ENCODE data around the gene KIRREL3. TPM values are rescaled to one million over a fixed set of nuclear protein-coding genes. Genes with fewer than 3 reads are reported as not detected.

The KIRREL3 gene
- polyA plus RNA-seq, 1 donor (not counting 4 experiments of a cell fraction or from before 2014, with no cell fraction given), result 0.04 TPM

DNA sequence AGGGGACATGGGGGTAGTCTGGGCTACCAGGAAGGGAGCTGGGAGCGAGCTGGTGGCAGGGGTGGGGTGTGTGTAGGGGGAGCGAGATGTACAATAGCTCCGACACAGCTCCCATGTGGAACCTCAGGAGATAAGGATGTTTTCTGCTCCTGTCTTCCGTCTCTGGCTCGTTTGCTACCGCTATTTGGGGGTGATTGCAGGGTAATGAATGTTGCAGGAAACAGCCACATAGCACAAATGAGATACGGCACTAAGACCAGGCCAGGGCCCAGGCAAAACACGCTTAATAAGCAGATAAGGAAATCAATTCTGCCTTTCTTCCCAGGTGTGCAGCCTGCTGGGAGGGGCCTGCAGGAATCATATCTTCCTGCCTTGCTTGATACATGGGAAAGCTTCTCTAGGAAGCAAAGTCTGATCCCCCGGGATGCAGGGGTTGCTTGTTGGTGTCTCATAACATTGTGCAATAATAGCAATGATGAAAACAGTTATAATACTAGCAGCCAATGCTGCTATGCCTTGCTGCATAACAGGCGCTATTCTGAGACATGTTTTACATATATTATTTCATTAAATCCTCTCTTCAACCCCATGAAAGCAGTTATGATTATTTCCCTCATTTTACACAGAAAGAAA, 486.4 kb downstream of the KIRREL3 start:
- DNase-seq (ENCODE audit: low read depth, low spot score) (no peak), FAIRE-seq (no peak)
- H3K27ac ChIP-seq (ENCODE audit: control insufficient read depth, insufficient read depth, low read length), result no peak overlapping the region
- H2AFZ ChIP-seq (ENCODE audit: control insufficient read depth, low read length), result no peak overlapping the region
- no peaks in the 10 kb centered on the region for H3K9me1 ChIP-seq (ENCODE audit: control insufficient read depth, extremely low read depth, insufficient read depth, low read length)
- dilution Hi-C loops (cut with MboI; ENCODE audit: extremely low pct_ligation_motif_present, low sequenced_read_pairs), result no loop called here
- no peak overlapping the region for H3K4me3 ChIP-seq (ENCODE audit: control insufficient read depth in 2 of 3, extremely low read depth in 1 of 3, insufficient read depth in 2 of 3, low read depth in 1 of 3, low read length in 3 of 3)
- H3K9ac ChIP-seq (ENCODE audit: control insufficient read depth, extremely low read depth, insufficient read depth, low read length), result no peak overlapping the region
- H3K4me2 ChIP-seq (ENCODE audit: control insufficient read depth, extremely low read depth, insufficient read depth, low read depth, low read length), result no peak overlapping the region
- H4K20me1 ChIP-seq (ENCODE audit: control insufficient read depth, extremely low read depth, insufficient read depth, low read length), result no peaks in the 10 kb centered on the region
- no peaks in the 10 kb centered on the region for H3K79me2 ChIP-seq (ENCODE audit: control insufficient read depth, insufficient read depth, low read length)
- H3K4me1 ChIP-seq (ENCODE audit: control insufficient read depth, extremely low read depth, insufficient read depth, low read length), result no peaks in the 10 kb centered on the region
- no peaks in the 10 kb centered on the region for H3K27me3 ChIP-seq (ENCODE audit: control insufficient read depth, extremely low read depth, insufficient read depth, low read length)
- no peaks in the 10 kb centered on the region for H3K36me3 ChIP-seq (ENCODE audit: control insufficient read depth in 2 of 2, extremely low read depth in 1 of 2, insufficient read depth in 2 of 2, low read length in 2 of 2)
- no peaks in the 10 kb centered on the region for H3K9me3 ChIP-seq (ENCODE audit: control insufficient read depth, low read depth, low read length)
- no peak for TF ChIP-seq CTCF (optimal IDR thresholded peaks at IDR 0.05 in 1 of 3, IDR thresholded peaks at IDR 0.05 in 1 of 3, conservative IDR thresholded peaks at IDR 0.05 in 1 of 3; ENCODE audit: extremely low read depth in 1 of 3, insufficient read depth in 2 of 3, low read length in 3 of 3)
- TF ChIP-seq EZH2 (IDR thresholded peaks at IDR 0.05; ENCODE audit: low read length), result no peak

DNA sequence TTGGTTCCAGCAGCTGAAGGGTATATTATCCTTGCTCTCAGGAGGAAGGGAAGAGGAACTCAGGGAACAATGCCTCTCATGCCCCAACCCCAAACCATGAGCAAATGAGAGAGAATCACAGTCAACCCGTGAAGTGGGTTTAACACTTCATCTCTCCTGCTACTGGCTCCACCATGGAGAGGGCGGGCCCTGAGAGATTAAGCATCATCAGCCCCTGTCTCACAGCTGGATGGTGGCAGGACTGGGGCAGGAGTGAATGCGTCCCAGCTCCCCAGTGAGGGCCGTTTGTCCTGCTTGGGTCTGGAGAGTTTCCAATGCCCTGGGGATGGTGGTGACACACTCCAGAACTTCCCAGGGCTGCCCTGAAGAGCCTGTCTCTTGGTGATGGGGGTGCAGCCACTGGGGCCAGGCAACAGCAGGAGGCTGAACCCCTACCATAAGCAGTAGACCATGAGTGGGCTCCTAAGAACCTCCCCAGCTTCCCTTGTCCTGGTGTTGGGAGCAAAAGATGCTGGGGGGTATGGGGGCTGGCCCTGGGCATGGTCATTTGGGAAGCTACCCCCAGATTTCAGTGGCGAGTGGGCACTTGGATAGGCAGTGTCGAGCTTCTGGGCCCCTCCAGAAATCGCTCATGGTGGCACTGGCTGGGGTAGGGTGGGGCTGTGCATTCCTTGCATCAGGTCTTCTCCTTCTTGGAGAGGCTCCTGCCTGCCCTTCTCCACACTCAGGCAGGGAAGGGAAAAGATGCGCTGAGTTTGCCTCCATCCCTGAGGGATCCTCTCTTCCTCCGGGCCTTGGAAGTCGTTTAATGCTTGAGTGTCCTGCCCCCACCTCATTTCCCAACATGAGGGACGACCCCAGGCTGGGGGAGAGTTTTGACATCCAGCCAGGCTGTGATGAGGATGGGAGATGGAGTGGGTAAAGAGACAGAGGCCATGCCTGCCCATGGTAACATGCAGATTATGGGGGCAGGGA, 487.5 kb downstream of the KIRREL3 start:
- Histone ChIP-seq H3K79me2 (ENCODE audit: control insufficient read depth, insufficient read depth, low read length) (no peaks in the 10 kb centered on the region), H3K9me1 (ENCODE audit: control insufficient read depth, extremely low read depth, insufficient read depth, low read length) (no peaks in the 10 kb centered on the region), H3K4me2 (ENCODE audit: control insufficient read depth, extremely low read depth, insufficient read depth, low read depth, low read length) (no peak overlapping the region), H3K36me3 (ENCODE audit: control insufficient read depth in 2 of 2, extremely low read depth in 1 of 2, insufficient read depth in 2 of 2, low read length in 2 of 2) (no peaks in the 10 kb centered on the region), H3K4me3 (ENCODE audit: control insufficient read depth in 2 of 3, extremely low read depth in 1 of 3, insufficient read depth in 2 of 3, low read depth in 1 of 3, low read length in 3 of 3) (no peak overlapping the region), H3K9ac (ENCODE audit: control insufficient read depth, extremely low read depth, insufficient read depth, low read length) (no peak overlapping the region), H3K4me1 (ENCODE audit: control insufficient read depth, extremely low read depth, insufficient read depth, low read length) (no peaks in the 10 kb centered on the region), H2AFZ (ENCODE audit: control insufficient read depth, low read length) (no peak overlapping the region), H3K27ac (ENCODE audit: control insufficient read depth, insufficient read depth, low read length) (no peak overlapping the region), H3K9me3 (ENCODE audit: control insufficient read depth, low read depth, low read length) (no peaks in the 10 kb centered on the region), H4K20me1 (ENCODE audit: control insufficient read depth, extremely low read depth, insufficient read depth, low read length) (no peaks in the 10 kb centered on the region), H3K27me3 (ENCODE audit: control insufficient read depth, extremely low read depth, insufficient read depth, low read length) (peaks cover 3% of the 10 kb centered on the region)
- DNase-seq (ENCODE audit: low read depth, low spot score) (no peak), FAIRE-seq (no peak)
- dilution Hi-C loops (cut with MboI; ENCODE audit: extremely low pct_ligation_motif_present, low sequenced_read_pairs), result no loop called here
- TF ChIP-seq CTCF (optimal IDR thresholded peaks at IDR 0.05 in 1 of 3, IDR thresholded peaks at IDR 0.05 in 1 of 3, conservative IDR thresholded peaks at IDR 0.05 in 1 of 3; ENCODE audit: extremely low read depth in 1 of 3, insufficient read depth in 2 of 3, low read length in 3 of 3) (no peak), EZH2 (IDR thresholded peaks at IDR 0.05; ENCODE audit: low read length) (no peak)
